Astrocyte (in vitro differentiated cells and primary cell): ENCODE results near the gene PPP6R2. TPM values are rescaled to one million over a fixed set of nuclear protein-coding genes. Genes with fewer than 3 reads are reported as not detected.

Source experiments
- DNase-seq: peaks from one replicate; pipeline ENCODE4 v3.0.0-alpha.2; 2010; ENCODE audit warnings: low read depth
- FAIRE-seq: peaks from 2 replicates; lab custom pipeline; 2011; peaks lifted over from hg19 to GRCh38; lab: Jason Lieb, UNC
- H2AFZ ChIP-seq: 2 replicates; pipeline ENCODE4 v1.6.0; 2012; ENCODE audit warnings: low read depth, low read length, inconsistent platforms
- H3K27ac ChIP-seq: 2 replicates; pipeline ENCODE4 v1.5.1; 2011; ENCODE audit warnings: low read depth, low read length, inconsistent platforms
- H3K27me3 ChIP-seq: 2 replicates; pipeline ENCODE4 v1.6.0; 2011; ENCODE audit warnings: low read length, inconsistent platforms; ENCODE audit not compliant: insufficient read depth
- H3K36me3 ChIP-seq: 2 replicates; pipeline ENCODE4 v1.5.1; 2011; ENCODE audit warnings: low read length, inconsistent platforms; ENCODE audit not compliant: insufficient read depth
- H3K4me1 ChIP-seq: 2 replicates; pipeline ENCODE4 v1.5.1; 2011; ENCODE audit warnings: low read length, inconsistent platforms; ENCODE audit not compliant: insufficient read depth
- H3K4me2 ChIP-seq: 2 replicates; pipeline ENCODE4 v1.6.0; 2012; ENCODE audit warnings: low read length, inconsistent platforms
- H3K4me3 ChIP-seq: 2 replicates; pipeline ENCODE4 v1.5.1; 2011; ENCODE audit warnings: low read depth, mild to moderate bottlenecking, low read length, inconsistent platforms; ENCODE audit not compliant: insufficient read depth
- H3K79me2 ChIP-seq: 2 replicates; pipeline ENCODE4 v1.6.0; 2012; ENCODE audit warnings: mild to moderate bottlenecking, low read length, inconsistent platforms; ENCODE audit not compliant: insufficient read depth
- H3K9ac ChIP-seq: 2 replicates; pipeline ENCODE4 v1.6.0; 2012; ENCODE audit warnings: mild to moderate bottlenecking, low read length, inconsistent platforms
- H3K9me3 ChIP-seq: 2 replicates; pipeline ENCODE4 v1.5.1; 2012; ENCODE audit warnings: low read depth, mild to moderate bottlenecking, low read length, inconsistent platforms; ENCODE audit not compliant: insufficient read depth
- H4K20me1 ChIP-seq: 2 replicates; pipeline ENCODE4 v1.6.0; 2012; ENCODE audit warnings: low read length, inconsistent platforms; ENCODE audit not compliant: insufficient read depth
- H3K27ac Mint-ChIP-seq: one replicate; pipeline ENCODE4 v1.8.0; 2021; ENCODE audit warnings: mild to moderate bottlenecking, mixed read lengths; ENCODE audit not compliant: unreplicated experiment
- H3K27me3 Mint-ChIP-seq: one replicate; pipeline ENCODE4 v1.8.0; 2021; ENCODE audit warnings: low read depth, mixed read lengths; ENCODE audit not compliant: unreplicated experiment
- H3K36me3 Mint-ChIP-seq: one replicate; pipeline ENCODE4 v1.8.0; 2021; ENCODE audit warnings: low read depth, mixed read lengths; ENCODE audit not compliant: unreplicated experiment
- H3K4me1 Mint-ChIP-seq: one replicate; pipeline ENCODE4 v1.8.0; 2021; ENCODE audit warnings: low read depth, mixed read lengths; ENCODE audit not compliant: unreplicated experiment
- H3K4me3 Mint-ChIP-seq: one replicate; pipeline ENCODE4 v1.8.0; 2021; ENCODE audit warnings: mild to moderate bottlenecking, moderate library complexity, mixed read lengths; ENCODE audit not compliant: unreplicated experiment
- H3K9me3 Mint-ChIP-seq: one replicate; pipeline ENCODE4 v1.8.0; 2021; ENCODE audit warnings: mild to moderate bottlenecking, mixed read lengths; ENCODE audit not compliant: unreplicated experiment
- CTCF ChIP-seq: IDR thresholded peaks from 2 replicates; pipeline ENCODE4 v1.5.1; 2011; ENCODE audit warnings: low read depth, mild to moderate bottlenecking, inconsistent platforms, low read length, moderate library complexity; ENCODE audit not compliant: insufficient read depth
- EZH2 ChIP-seq: IDR thresholded peaks from 2 replicates; pipeline ENCODE4 v1.6.1; 2012; ENCODE audit warnings: mild to moderate bottlenecking, low read length, inconsistent platforms; ENCODE audit not compliant: insufficient read depth
- total RNA-seq: library from RNA; stranded (reverse); gene quantifications from 2 replicates; pipeline ENCODE4 v1.2.1, GENCODE V29; 2021

Gene PPP6R2
- total RNA-seq, 1 donor from 2014 or later, result 48.3 TPM

GRCh38 chr22:50341977-50342650 lies 1.0 kb upstream of the PPP6R2 start:
- Histone ChIP-seq H3K36me3 (no peaks in the 10 kb centered on the region), H3K27ac (peak overlapping the region; percentile 39), H3K4me1 (peaks cover 6% of the 10 kb centered on the region), H4K20me1 (peaks cover 35% of the 10 kb centered on the region), H3K27me3 (no peaks in the 10 kb centered on the region), H3K9ac (peak overlapping the region; percentile 94), H3K9me3 (peaks cover 11% of the 10 kb centered on the region), H3K4me2 (peak overlapping the region; percentile 100), H2AFZ (peak overlapping the region; percentile 86), H3K79me2 (peaks cover 17% of the 10 kb centered on the region), H3K4me3 (peak overlapping the region; percentile 76)
- no peak for TF ChIP-seq EZH2
- TF ChIP-seq CTCF, result peak; percentile 97
- Mint-ChIP-seq H3K27me3 (no peaks in the 10 kb centered on the region), H3K36me3 (no peaks in the 10 kb centered on the region), H3K27ac (peak overlapping the region; percentile 78), H3K4me3 (peak overlapping the region; percentile 90), H3K9me3 (no peaks in the 10 kb centered on the region), H3K4me1 (no peaks in the 10 kb centered on the region)
- peak; percentile 60 for DNase-seq
- FAIRE-seq, result no peak

DNA sequence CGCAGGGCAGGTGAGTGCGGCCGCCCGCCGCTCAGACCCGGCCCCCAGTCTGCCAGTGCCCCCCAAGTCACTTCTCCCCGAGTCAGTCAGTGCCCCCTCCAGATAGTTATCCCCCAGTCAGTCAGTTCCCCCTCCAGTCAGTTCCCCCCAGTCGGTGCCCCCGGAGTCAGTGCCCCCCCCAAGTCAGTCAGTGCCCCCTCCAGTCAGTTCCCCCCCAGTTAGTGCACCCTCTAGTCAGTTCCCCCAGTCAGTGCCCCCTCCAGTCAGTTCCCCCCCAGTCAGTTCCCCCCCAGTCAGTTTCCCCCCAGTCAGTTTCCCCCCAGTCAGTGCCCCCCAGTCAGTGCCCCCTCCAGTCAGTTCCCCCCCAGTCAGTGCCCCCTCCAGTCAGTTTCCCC lies 411 bp downstream of the PPP6R2 start:
- Mint-ChIP-seq H3K9me3 (no peaks in the 10 kb centered on the region), H3K4me1 (no peaks in the 10 kb centered on the region), H3K27me3 (no peaks in the 10 kb centered on the region), H3K36me3 (no peaks in the 10 kb centered on the region), H3K27ac (no peak overlapping the region), H3K4me3 (peak overlapping the region; percentile 40)
- peak overlapping the region; percentile 69 for H3K4me3 ChIP-seq
- FAIRE-seq (no peak), DNase-seq (no peak)
- peak overlapping the region; percentile 100 for H3K4me2 ChIP-seq
- H3K4me1 ChIP-seq, result peaks cover 6% of the 10 kb centered on the region
- H4K20me1 ChIP-seq, result peaks cover 35% of the 10 kb centered on the region
- no peaks in the 10 kb centered on the region for H3K27me3 ChIP-seq
- H3K36me3 ChIP-seq, result no peaks in the 10 kb centered on the region
- peaks cover 7% of the 10 kb centered on the region for H3K9me3 ChIP-seq
- H3K9ac ChIP-seq, result peak overlapping the region; percentile 94
- H2AFZ ChIP-seq, result peak overlapping the region; percentile 63
- H3K27ac ChIP-seq, result peak overlapping the region; percentile 58
- peaks cover 31% of the 10 kb centered on the region for H3K79me2 ChIP-seq
- no peak for TF ChIP-seq CTCF
- no peak for TF ChIP-seq EZH2

DNA sequence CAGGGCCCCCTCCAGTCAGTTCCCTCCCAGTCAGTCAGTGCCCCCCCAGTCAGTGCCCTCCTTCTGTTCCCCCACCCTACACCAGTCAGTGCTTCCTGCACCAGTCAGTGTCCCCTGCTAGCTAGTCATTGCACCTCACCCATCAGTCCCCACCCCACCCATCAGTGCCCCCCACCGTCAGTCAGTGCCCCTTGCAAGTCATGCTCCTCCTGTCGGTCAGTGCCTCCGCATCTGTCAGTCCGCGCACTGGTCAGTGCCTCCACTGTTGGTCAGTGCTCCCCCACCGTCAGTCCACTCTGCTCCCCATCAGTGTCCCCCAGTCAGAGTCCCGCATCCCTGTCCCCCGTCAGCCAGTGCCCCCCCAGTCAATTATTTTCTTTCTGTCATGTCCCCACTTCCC lies 3.3 kb downstream of the PPP6R2 start:
- Mint-ChIP-seq H3K4me3 (no peak overlapping the region), H3K27me3 (no peaks in the 10 kb centered on the region), H3K27ac (no peak overlapping the region), H3K9me3 (no peaks in the 10 kb centered on the region), H3K4me1 (no peaks in the 10 kb centered on the region), H3K36me3 (peaks cover 3% of the 10 kb centered on the region)
- Histone ChIP-seq H3K9me3 (no peaks in the 10 kb centered on the region), H3K9ac (no peak overlapping the region), H3K4me1 (peaks cover 6% of the 10 kb centered on the region), H4K20me1 (peaks cover 40% of the 10 kb centered on the region), H3K4me3 (no peak overlapping the region), H3K36me3 (no peaks in the 10 kb centered on the region), H3K27ac (no peak overlapping the region), H3K79me2 (peaks cover 53% of the 10 kb centered on the region), H3K4me2 (peak overlapping the region; percentile 41), H3K27me3 (no peaks in the 10 kb centered on the region), H2AFZ (no peak overlapping the region)
- FAIRE-seq, result no peak
- TF ChIP-seq EZH2, result no peak
- TF ChIP-seq CTCF, result no peak
- no peak for DNase-seq
